Measurements from ENCODE around the gene PPY. TPM values are rescaled to one million over a fixed set of nuclear protein-coding genes. Genes with fewer than 3 reads are reported as not detected.
"Not testable (repeated sequence)": the region's sequence is repeated elsewhere in the genome, so short reads cannot be mapped to it uniquely, and the experiment has no call there.

PPY gene
- total RNA-seq, 1 donor from 2014 or later, result not detected

GRCh38 chr17:43979011-43979410 lies 36.7 kb upstream of the PPY start:
- ChIA-PET POLR2A (no interaction called here), CTCF (interaction anchor here (0.6 to 1.0 kb wide), 2 partner anchors 35 to 213 kb away, joined by 3 to 4 read pairs; no protein-coding TSS in a partner anchor)
- no peaks in the 10 kb centered on the region for H3K36me3 Mint-ChIP-seq (ENCODE audit: low read depth)
- H3K4me1 Mint-ChIP-seq, result peaks cover 1% of the 10 kb centered on the region
- no peak for TF ChIP-seq CTCF (IDR thresholded peaks at IDR 0.05)
- H3K4me3 Mint-ChIP-seq, result no peak overlapping the region
- H3K9me3 Mint-ChIP-seq, result no peaks in the 10 kb centered on the region
- H3K27ac Mint-ChIP-seq, result no peak overlapping the region
- peaks cover 22% of the 10 kb centered on the region for H3K27me3 Mint-ChIP-seq
- ATAC-seq (ENCODE audit: low read depth), result no peak
- no peak for DNase-seq
- intact Hi-C loops (cut with micrococcal nuclease), result no loop called here

GRCh38 chr17:43978078-43978477 lies 35.8 kb upstream of the PPY start:
- Mint-ChIP-seq H3K27ac (no peak overlapping the region), H3K4me3 (no peak overlapping the region), H3K27me3 (peaks cover 20% of the 10 kb centered on the region), H3K9me3 (no peaks in the 10 kb centered on the region), H3K36me3 (ENCODE audit: low read depth) (no peaks in the 10 kb centered on the region), H3K4me1 (no peaks in the 10 kb centered on the region)
- ChIA-PET POLR2A (no interaction called here), CTCF (no interaction called here)
- TF ChIP-seq CTCF (IDR thresholded peaks at IDR 0.05), result no peak
- ATAC-seq (ENCODE audit: low read depth) (no peak), DNase-seq (no peak)
- intact Hi-C loops (cut with micrococcal nuclease), result no loop called here

DNA sequence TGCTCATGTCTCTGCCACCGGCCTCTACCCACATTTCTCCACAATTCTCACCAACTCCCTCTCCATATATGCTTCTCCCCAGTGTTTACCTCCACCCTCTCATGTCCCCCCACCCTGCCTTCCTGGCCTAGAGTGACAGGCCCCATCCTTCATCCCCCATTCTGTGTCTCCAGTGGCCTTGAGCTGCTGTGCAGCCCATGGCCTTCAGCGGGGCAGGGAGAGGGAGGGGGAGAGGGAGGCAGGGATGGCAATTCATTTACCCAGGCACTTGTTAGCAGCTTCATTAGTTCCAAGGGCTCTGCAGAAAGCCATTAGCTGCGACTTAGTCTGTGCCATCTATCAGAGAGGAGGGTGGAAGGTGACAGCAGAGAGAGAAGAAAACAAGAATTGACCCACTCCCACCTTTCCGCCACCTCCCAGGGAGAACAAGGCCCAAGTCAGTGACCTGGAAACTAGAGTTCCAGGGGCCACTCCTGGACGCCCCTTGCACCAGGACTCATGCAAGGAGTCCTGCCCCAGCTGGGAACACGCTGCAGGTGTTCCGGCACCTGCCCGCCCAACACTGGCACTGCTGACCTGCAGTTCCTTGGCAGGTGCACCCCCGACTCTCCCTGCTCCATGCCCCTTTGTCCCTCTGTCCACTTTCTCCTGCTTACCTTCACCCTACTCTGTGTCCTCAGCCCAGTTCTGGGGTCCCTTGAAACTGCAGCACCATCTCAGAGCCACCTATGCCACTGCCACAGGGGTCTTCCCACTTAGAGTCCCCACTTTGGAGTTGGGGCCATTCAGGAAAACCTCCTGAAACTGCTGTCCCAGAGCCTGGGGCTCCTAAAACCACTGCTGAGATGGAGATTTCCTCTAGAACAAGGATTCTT lies 34.9 kb upstream of the PPY start:
- no peak overlapping the region for H3K4me3 Mint-ChIP-seq
- no peaks in the 10 kb centered on the region for H3K36me3 Mint-ChIP-seq (ENCODE audit: low read depth)
- TF ChIP-seq CTCF (IDR thresholded peaks at IDR 0.05), result no peak
- H3K9me3 Mint-ChIP-seq, result no peaks in the 10 kb centered on the region
- peaks cover 13% of the 10 kb centered on the region for H3K27me3 Mint-ChIP-seq
- H3K27ac Mint-ChIP-seq, result no peak overlapping the region
- ATAC-seq (ENCODE audit: low read depth) (no peak), DNase-seq (no peak)
- POLR2A ChIA-PET, result no interaction called here
- intact Hi-C loops (cut with micrococcal nuclease), result no loop called here
- no peaks in the 10 kb centered on the region for H3K4me1 Mint-ChIP-seq
- CTCF ChIA-PET, result no interaction called here

DNA sequence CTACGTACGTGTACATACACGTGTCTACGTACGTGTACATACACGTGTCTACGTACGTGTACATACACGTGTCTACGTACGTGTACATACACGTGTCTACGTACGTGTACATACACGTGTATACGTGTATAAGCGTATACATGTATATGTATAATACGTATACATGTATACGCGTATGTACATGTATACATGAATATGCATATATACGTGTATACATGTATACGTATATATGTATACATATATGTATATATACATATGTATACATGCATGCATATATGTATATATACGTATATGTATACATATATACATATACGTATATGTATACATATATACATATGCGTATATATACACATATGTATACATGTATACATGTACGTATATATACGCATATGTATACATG lies 33.6 kb upstream of the PPY start:
- no peak for TF ChIP-seq CTCF (IDR thresholded peaks at IDR 0.05)
- no peaks in the 10 kb centered on the region for H3K36me3 Mint-ChIP-seq (ENCODE audit: low read depth)

DNA sequence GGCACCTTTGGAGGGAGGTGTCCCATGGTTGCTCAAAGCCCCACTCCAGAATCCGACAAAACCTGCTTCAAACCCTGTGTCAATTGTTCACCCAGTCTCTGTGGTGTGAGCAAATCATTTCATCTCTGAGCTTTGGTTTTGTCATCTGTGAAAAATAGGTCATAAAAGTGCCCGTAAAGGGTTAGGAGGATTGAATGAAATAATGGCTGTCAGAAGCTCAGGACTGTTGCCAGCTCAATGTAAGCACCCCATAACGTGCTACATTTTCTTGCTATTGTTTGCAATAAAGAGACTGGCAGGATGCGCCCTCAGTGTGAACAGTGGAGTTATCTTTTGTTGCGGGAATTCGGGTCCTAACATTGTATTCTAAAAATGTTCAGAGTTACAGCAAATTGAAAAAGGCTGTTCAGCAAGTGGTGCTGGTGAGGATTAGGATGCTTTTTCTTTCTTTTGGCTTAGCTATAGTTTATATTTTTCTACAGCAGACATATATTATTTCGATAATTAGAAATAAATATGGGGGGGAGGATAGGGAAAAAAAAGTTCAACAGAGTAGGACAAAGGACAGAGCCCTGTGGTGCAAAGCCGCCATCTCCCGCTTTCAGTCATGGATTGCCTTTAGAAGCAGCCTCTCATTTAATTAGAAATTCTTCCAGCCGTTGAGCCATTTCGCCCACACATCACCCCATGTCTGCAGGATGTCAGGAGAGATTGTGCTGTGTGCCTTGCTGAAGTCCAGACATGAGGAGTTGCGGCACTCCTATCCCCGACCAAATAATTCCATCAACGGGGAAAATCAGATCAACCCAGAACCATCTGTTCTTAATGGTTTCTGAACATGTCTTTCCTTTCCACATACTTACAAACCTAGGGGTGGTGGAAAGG lies 32.3 kb upstream of the PPY start:
- CTCF ChIA-PET, result no interaction called here
- Mint-ChIP-seq H3K4me1 (no peaks in the 10 kb centered on the region), H3K27ac (no peak overlapping the region), H3K9me3 (no peaks in the 10 kb centered on the region), H3K27me3 (peaks cover 11% of the 10 kb centered on the region), H3K4me3 (no peak overlapping the region), H3K36me3 (ENCODE audit: low read depth) (no peaks in the 10 kb centered on the region)
- POLR2A ChIA-PET, result no interaction called here
- no peak for TF ChIP-seq CTCF (IDR thresholded peaks at IDR 0.05)
- no peak for DNase-seq
- no peak for ATAC-seq (ENCODE audit: low read depth)
- intact Hi-C loops (cut with micrococcal nuclease), result no loop called here

More for the DNA sequence above, 33.6 kb upstream of the PPY start:
- H3K27me3 Mint-ChIP-seq, result peaks cover 11% of the 10 kb centered on the region
- POLR2A ChIA-PET, result no interaction called here
- no peaks in the 10 kb centered on the region for H3K9me3 Mint-ChIP-seq
- CTCF ChIA-PET, result no interaction called here
- DNase-seq (no peak), ATAC-seq (ENCODE audit: low read depth) (no peak)
- no peak overlapping the region for H3K27ac Mint-ChIP-seq
- intact Hi-C loops (cut with micrococcal nuclease), result no loop called here
- no peak overlapping the region for H3K4me3 Mint-ChIP-seq
- no peaks in the 10 kb centered on the region for H3K4me1 Mint-ChIP-seq

DNA sequence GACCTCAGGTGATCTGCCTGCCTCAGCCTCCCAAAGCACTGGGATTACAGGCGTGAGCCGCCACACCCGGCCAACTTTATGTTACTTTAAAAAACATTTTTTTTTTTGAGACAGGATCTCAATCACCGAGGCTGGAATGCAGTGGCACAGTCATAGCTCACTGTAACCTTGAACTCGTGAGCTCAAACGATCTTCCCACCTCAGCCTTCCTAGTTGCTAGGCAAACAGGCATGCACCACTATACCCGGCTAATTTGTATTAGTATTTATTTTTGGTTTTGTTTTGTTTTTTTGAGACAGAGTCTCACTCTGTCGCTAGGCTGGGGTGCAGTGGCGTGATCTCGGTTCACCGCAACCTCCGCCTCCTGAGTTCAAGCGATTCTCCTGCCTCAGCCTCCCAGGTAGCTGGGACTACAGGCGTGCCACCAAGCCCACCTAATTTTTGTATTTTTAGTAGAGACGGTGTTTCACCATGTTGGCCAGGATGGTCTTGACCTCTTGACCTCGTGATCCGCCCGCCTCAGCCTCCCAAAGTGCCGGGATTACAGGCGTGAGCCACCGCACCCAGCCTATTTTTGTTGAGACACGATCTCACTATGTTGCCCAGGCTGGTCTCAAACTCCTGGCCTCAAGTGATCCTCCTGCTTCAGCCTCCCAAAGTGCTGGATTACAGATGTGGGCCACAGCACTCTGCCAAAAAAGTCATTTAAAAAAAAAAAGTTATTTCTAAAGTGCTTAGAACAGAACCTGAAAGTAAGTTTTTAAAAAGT lies 30.4 kb upstream of the PPY start:
- H3K4me3 Mint-ChIP-seq; H3K9me3 Mint-ChIP-seq; POLR2A ChIA-PET; DNase-seq; H3K36me3 Mint-ChIP-seq (ENCODE audit: low read depth); H3K27ac Mint-ChIP-seq; intact Hi-C loops (cut with micrococcal nuclease); ATAC-seq (ENCODE audit: low read depth); H3K4me1 Mint-ChIP-seq: not testable (repeated sequence)
- peaks cover 14% of the 10 kb centered on the region for H3K27me3 Mint-ChIP-seq
- CTCF ChIA-PET, result interaction anchor here (1.3 kb wide), 1 partner anchor 62 kb away, joined by 3 read pairs; no protein-coding TSS in a partner anchor

- H3K27ac Mint-ChIP-seq, result not testable (repeated sequence)
Observed at GRCh38 chr17:43971436-43971835, 29.2 kb upstream of the PPY start.

More at GRCh38 chr17:43971436-43971835, 29.2 kb upstream of the PPY start:
- H3K36me3 Mint-ChIP-seq (ENCODE audit: low read depth); intact Hi-C loops (cut with micrococcal nuclease); H3K9me3 Mint-ChIP-seq; ATAC-seq (ENCODE audit: low read depth); POLR2A ChIA-PET; H3K4me1 Mint-ChIP-seq; H3K4me3 Mint-ChIP-seq; DNase-seq: not testable (repeated sequence)
- CTCF ChIA-PET, result interaction anchor here (1.3 kb wide), 1 partner anchor 61 kb away, joined by 3 read pairs; no protein-coding TSS in a partner anchor
- H3K27me3 Mint-ChIP-seq, result peaks cover 14% of the 10 kb centered on the region
